Tibial artery (tissue), 4 donors: ENCODE measurements around the gene CPAMD8.

Source experiments
- DNase-seq, 2 donors: peaks; one replicate each; pipeline ENCODE4 v3.0.0-alpha.2; 2019
- H3K27ac ChIP-seq, 2 donors: fragments of 200-600 bp; sonication (generic) in 1 of 2; 1 replicate in 1 of 2; 2 replicates in 1 of 2; pipeline ENCODE4 v1.5.1; 2018 to 2019; ENCODE audit warnings: mild to moderate bottlenecking in 1 of 2
- H3K27me3 ChIP-seq, 2 donors: fragments of 200-600 bp; sonication (generic) in 1 of 2; one replicate each; pipeline versions ENCODE4 v1.5.1 to v1.6.0; 2016 to 2019
- H3K36me3 ChIP-seq, 3 donors: fragments of 200-600 bp; sonication (generic) in 2 of 3; one replicate each; pipeline ENCODE4 v1.5.1; 2016 to 2019; ENCODE audit warnings: mild to moderate bottlenecking in 2 of 3
- H3K4me1 ChIP-seq, 4 donors: fragments of 200-600 bp; sonication (generic) in 2 of 4; 1 replicate in 3 of 4; 2 replicates in 1 of 4; pipeline ENCODE4 v1.5.1; 2016 to 2019
- H3K4me3 ChIP-seq, 2 donors: fragments of 200-600 bp; sonication (generic) in 1 of 2; 1 replicate in 1 of 2; 2 replicates in 1 of 2; pipeline ENCODE4 v1.5.1; 2018 to 2019; ENCODE audit warnings: mild to moderate bottlenecking in 2 of 2
- H3K9me3 ChIP-seq, 3 donors: fragments of 200-600 bp; sonication (generic) in 1 of 3; one replicate each; pipeline ENCODE4 v1.5.1; 2016 to 2019
- CTCF ChIP-seq, 2 experiments: fragments of 200-600 bp in 1 of 2; fragments of 450-650 bp in 1 of 2; IDR thresholded peaks; one replicate each; pipeline ENCODE4 v1.5.1; 2017 to 2019; ENCODE audit warnings: antibody characterized with exemption in 2 of 2, mild to moderate bottlenecking in 1 of 2, moderate library complexity in 1 of 2
- intact Hi-C: fragments of 100-400 bp; cut with DNase I; formaldehyde crosslinking; loops from one replicate; pipeline ENCODE4 v1.15.0; 2023; ENCODE audit warnings: low total_unique reads

Gene CPAMD8

GRCh38 chr19:17026706-17027534, at the start of gene CPAMD8:
Gene CPAMD8, minus strand, starts transcription at chr19:17026810. Its CDS starts 168 bp downstream, at chr19:17026642.
- peaks cover 0 to 20% (median 19%) of the 10 kb centered on the region in 3 donors for H3K9me3 ChIP-seq
- H3K27me3 ChIP-seq, result peaks cover 0 to 58% of the 10 kb centered on the region in 2 donors
- H3K27ac ChIP-seq, result no peak within 1 kb of the TSS
- peaks cover 0 to 15% (median 9%) of the 10 kb centered on the region in 4 donors for H3K4me1 ChIP-seq
- DNase-seq, result no peak
- H3K4me3 ChIP-seq, result peak within 1 kb of the TSS; percentile 22 to 29
- peaks cover 0 to 4% (median 0%) of the 10 kb centered on the region in 3 donors for H3K36me3 ChIP-seq
- no peak for TF ChIP-seq CTCF (IDR thresholded peaks at IDR 0.05)
- intact Hi-C loops, result no loop called here

GRCh38 chr19:17075864-17076542, 49.4 kb upstream of the CPAMD8 start:
- DNase-seq, result peak in 1 of 2 donors; percentile 49
- Histone ChIP-seq H3K36me3 (peaks cover 0 to 12% (median 0%) of the 10 kb centered on the region in 3 donors), H3K27ac (peak overlapping the region; percentile 92 to 98), H3K4me1 (peaks cover 0 to 59% (median 47%) of the 10 kb centered on the region in 4 donors), H3K9me3 (no peaks in the 10 kb centered on the region), H3K4me3 (peak overlapping the region; percentile 96 to 99), H3K27me3 (no peaks in the 10 kb centered on the region)
- intact Hi-C loops, result loop anchor here (10.0 kb wide), 1 partner anchor 159 kb away; no protein-coding TSS in a partner anchor
- TF ChIP-seq CTCF (IDR thresholded peaks at IDR 0.05), result no peak

- intact Hi-C loops, result loop anchor here (10.0 kb wide), 1 partner anchor 160 kb away; no protein-coding TSS in a partner anchor
- H3K4me3 ChIP-seq, result peak within 1 kb of the TSS; percentile 96 to 99
- H3K27me3 ChIP-seq, result no peaks in the 10 kb centered on the region
- peak within 1 kb of the TSS; percentile 92 to 98 for H3K27ac ChIP-seq
- no peaks in the 10 kb centered on the region for H3K9me3 ChIP-seq
- H3K4me1 ChIP-seq, result peaks cover 0 to 55% (median 43%) of the 10 kb centered on the region in 4 donors
- H3K36me3 ChIP-seq, result peaks cover 0 to 18% (median 0%) of the 10 kb centered on the region in 3 donors
- peak; percentile 99 to 100 for DNase-seq
- TF ChIP-seq CTCF (IDR thresholded peaks at IDR 0.05), result no peak
Observed at GRCh38 chr19:17075035-17075863, 48.6 kb upstream of the CPAMD8 start, which contains the start of the genes HAUS8 and MYO9B. Gene HAUS8, minus strand, starts transcription at chr19:17075452. Its CDS starts 30 bp downstream, at chr19:17075422. Gene MYO9B, plus strand, starts transcription at chr19:17075777. Its CDS starts 25,941 bp downstream, at chr19:17101718.

DNA sequence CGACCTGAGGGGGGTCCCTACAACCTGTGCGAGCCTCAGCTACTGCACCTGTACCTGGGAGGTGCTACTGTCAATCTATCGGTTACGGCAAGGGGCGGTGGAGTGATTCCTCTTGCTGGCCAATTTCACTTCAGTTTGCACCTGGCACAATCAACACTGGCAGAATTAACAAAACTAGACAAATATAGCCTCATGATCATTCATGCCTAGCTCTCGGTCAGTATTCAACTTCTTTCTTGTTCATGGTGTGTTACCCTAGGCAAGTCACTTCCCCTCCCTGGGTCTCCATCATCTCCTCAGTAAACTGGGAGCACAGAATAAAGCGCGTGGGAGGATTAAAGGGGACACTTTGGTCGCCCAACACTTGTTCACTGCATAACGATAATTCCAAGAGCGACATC, 48.0 kb upstream of the CPAMD8 start:
- H3K4me1 ChIP-seq, result peaks cover 0 to 51% (median 39%) of the 10 kb centered on the region in 4 donors
- no peaks in the 10 kb centered on the region for H3K9me3 ChIP-seq
- H3K4me3 ChIP-seq, result peak overlapping the region; percentile 96 to 99
- H3K27me3 ChIP-seq, result no peaks in the 10 kb centered on the region
- H3K36me3 ChIP-seq, result peaks cover 0 to 18% (median 0%) of the 10 kb centered on the region in 3 donors
- DNase-seq, result no peak
- intact Hi-C loops, result loop anchor here (5.0 to 10.0 kb wide), 2 partner anchors 73 to 160 kb away; no protein-coding TSS in a partner anchor
- peak overlapping the region; percentile 82 to 83 for H3K27ac ChIP-seq
- TF ChIP-seq CTCF (IDR thresholded peaks at IDR 0.05), result no peak
